BLaER1 treated with 17β-estradiol and CSF1 and Interleukin-3, amounts not matched to agents 10 nM and 100 nM (cell line): ENCODE results near the gene LONP2.

Source experiments
- H3K27ac ChIP-seq, 11 experiments: shearing (Covaris generic); formaldehyde crosslinking; 2 replicates each; pipeline ENCODE4 v1.8.1; 2022
- H3K27me3 ChIP-seq, 11 experiments: shearing (Covaris generic); formaldehyde crosslinking; 2 replicates each; pipeline ENCODE4 v1.8.1; 2022
- H3K36me3 ChIP-seq, 11 experiments: shearing (Covaris generic); formaldehyde crosslinking; 2 replicates each; pipeline ENCODE4 v1.8.1; 2022
- H3K4me1 ChIP-seq, 10 experiments: shearing (Covaris generic); formaldehyde crosslinking; 2 replicates each; pipeline ENCODE4 v1.8.1; 2022
- H3K4me2 ChIP-seq, 11 experiments: shearing (Covaris generic); formaldehyde crosslinking; 2 replicates each; pipeline ENCODE4 v1.8.1; 2022
- H3K4me3 ChIP-seq, 10 experiments: shearing (Covaris generic); formaldehyde crosslinking; 2 replicates each; pipeline ENCODE4 v1.8.1; 2022
- H3K9ac ChIP-seq, 11 experiments: shearing (Covaris generic); formaldehyde crosslinking; 2 replicates each; pipeline ENCODE4 v1.8.1; 2022
- H3K9me3 ChIP-seq, 11 experiments: shearing (Covaris generic); formaldehyde crosslinking; replicated peaks in 1 of 11; 2 replicates each; pipeline ENCODE4 v1.8.1; 2022
- H4K20me1 ChIP-seq, 11 experiments: shearing (Covaris generic); formaldehyde crosslinking; 2 replicates each; pipeline ENCODE4 v1.8.1; 2022
- Cebpa-rat ChIP-seq, 11 experiments: shearing (Covaris generic); IDR thresholded peaks; 2 replicates each; pipeline ENCODE4 v1.8.1; 2022

The LONP2 gene

GRCh38 chr16:48256579-48257177 lies 12.6 kb downstream of the LONP2 start:
- H3K4me2 ChIP-seq, result no peak overlapping the region
- H3K36me3 ChIP-seq, result peaks cover 78 to 100% (median 95%) of the 10 kb centered on the region in 11 experiments

GRCh38 chr16:48261569-48261968 lies 17.5 kb downstream of the LONP2 start:
- H3K4me2 ChIP-seq, result no peak overlapping the region
- peaks cover 0 to 4% (median 0%) of the 10 kb centered on the region in 11 experiments; a peak in 4 of 22 replicates for H4K20me1 ChIP-seq
- TF ChIP-seq Cebpa-rat (IDR thresholded peaks at IDR 0.05), result no peak

More at GRCh38 chr16:48256579-48257177, 12.6 kb downstream of the LONP2 start:
- TF ChIP-seq Cebpa-rat (IDR thresholded peaks at IDR 0.05), result no peak
- H3K27ac ChIP-seq, result no peak overlapping the region
- H4K20me1 ChIP-seq, result peaks cover 4 to 25% (median 12%) of the 10 kb centered on the region in 11 experiments; a peak in 14 of 22 replicates
- no peaks in the 10 kb centered on the region for H3K4me1 ChIP-seq
- H3K9ac ChIP-seq, result no peak overlapping the region
- no peaks in the 10 kb centered on the region for H3K27me3 ChIP-seq
- no peaks in the 10 kb centered on the region; a peak in 1 of 22 replicates for H3K9me3 ChIP-seq
- H3K4me3 ChIP-seq, result no peak overlapping the region

DNA sequence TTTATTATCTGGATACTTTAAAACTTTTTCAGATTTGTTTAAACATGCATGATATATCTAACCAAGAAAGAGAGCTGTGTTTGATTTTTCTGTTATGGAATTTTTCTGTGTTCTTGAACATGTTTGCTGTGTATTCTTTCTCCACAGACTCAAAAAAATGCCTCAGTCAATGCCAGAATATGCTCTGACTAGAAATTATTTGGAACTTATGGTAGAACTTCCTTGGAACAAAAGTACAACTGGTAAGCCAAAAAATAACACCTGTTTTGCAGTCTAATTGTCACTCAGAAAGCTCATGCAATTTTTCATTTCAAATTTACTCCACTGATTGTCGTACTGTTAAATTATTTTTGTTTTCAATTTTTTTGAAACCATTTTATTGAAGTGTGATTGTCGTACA lies 18.5 kb downstream of the LONP2 start:
- no peak for TF ChIP-seq Cebpa-rat (IDR thresholded peaks at IDR 0.05)
- Histone ChIP-seq H3K4me3 (no peak overlapping the region), H3K4me1 (peaks cover 0 to 5% (median 0%) of the 10 kb centered on the region in 10 experiments; a peak in 1 of 20 replicates), H3K4me2 (no peak overlapping the region), H3K9ac (no peak overlapping the region), H3K27ac (no peak overlapping the region), H4K20me1 (peaks cover 0 to 4% (median 0%) of the 10 kb centered on the region in 11 experiments; a peak in 4 of 22 replicates), H3K36me3 (peaks cover 90 to 100% (median 98%) of the 10 kb centered on the region in 11 experiments), H3K9me3 (peaks cover 20 to 25% (median 23%) of the 10 kb centered on the region in 11 experiments), H3K27me3 (no peaks in the 10 kb centered on the region)

More at GRCh38 chr16:48261569-48261968, 17.5 kb downstream of the LONP2 start:
- H3K27ac ChIP-seq, result no peak overlapping the region
- H3K4me1 ChIP-seq, result peaks cover 0 to 5% (median 0%) of the 10 kb centered on the region in 10 experiments; a peak in 1 of 20 replicates
- no peak overlapping the region for H3K4me3 ChIP-seq
- H3K27me3 ChIP-seq, result no peaks in the 10 kb centered on the region
- H3K36me3 ChIP-seq, result peaks cover 87 to 100% (median 96%) of the 10 kb centered on the region in 11 experiments
- H3K9ac ChIP-seq, result no peak overlapping the region
- H3K9me3 ChIP-seq, result peaks cover 20 to 25% (median 23%) of the 10 kb centered on the region in 11 experiments

DNA sequence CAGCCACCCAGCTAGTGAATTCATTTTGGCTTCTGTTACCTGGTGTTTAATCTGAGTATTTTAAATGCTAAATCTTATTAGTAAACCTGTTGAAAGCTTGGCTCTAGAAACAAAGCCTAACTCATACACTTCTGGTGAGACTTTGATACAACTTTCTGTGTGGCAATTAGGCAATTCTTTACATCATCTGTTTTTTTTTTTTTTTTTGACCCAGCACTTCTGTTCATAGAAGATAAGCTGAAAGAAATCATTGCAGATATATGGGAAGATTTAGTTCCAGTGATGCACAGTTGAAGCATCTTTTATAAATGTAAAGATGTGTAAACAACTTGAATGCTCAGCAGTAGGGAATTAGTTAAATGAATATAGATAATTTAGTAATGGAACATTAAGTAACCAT lies 24.9 kb downstream of the LONP2 start:
- TF ChIP-seq Cebpa-rat (IDR thresholded peaks at IDR 0.05), result no peak
- H3K4me2 ChIP-seq, result no peak overlapping the region
- peaks cover 0 to 5% (median 0%) of the 10 kb centered on the region in 10 experiments; a peak in 1 of 20 replicates for H3K4me1 ChIP-seq
- H3K9me3 ChIP-seq, result peaks cover 2 to 7% (median 4%) of the 10 kb centered on the region in 11 experiments; a peak in 21 of 22 replicates
- H3K27me3 ChIP-seq, result no peaks in the 10 kb centered on the region
- no peak overlapping the region for H3K4me3 ChIP-seq
- H4K20me1 ChIP-seq, result peaks cover 0 to 17% (median 0%) of the 10 kb centered on the region in 11 experiments; a peak in 3 of 22 replicates
- peaks cover 70 to 94% (median 83%) of the 10 kb centered on the region in 11 experiments for H3K36me3 ChIP-seq
- H3K9ac ChIP-seq, result no peak overlapping the region
- no peak overlapping the region for H3K27ac ChIP-seq

- Histone ChIP-seq H4K20me1 (peaks cover 0 to 17% (median 0%) of the 10 kb centered on the region in 11 experiments; a peak in 3 of 22 replicates), H3K36me3 (peaks cover 64 to 92% (median 75%) of the 10 kb centered on the region in 11 experiments), H3K9ac (no peak overlapping the region), H3K27me3 (no peaks in the 10 kb centered on the region), H3K4me2 (no peak overlapping the region), H3K9me3 (no peaks in the 10 kb centered on the region), H3K27ac (no peak overlapping the region), H3K4me3 (no peak overlapping the region), H3K4me1 (no peaks in the 10 kb centered on the region)
- no peak for TF ChIP-seq Cebpa-rat (IDR thresholded peaks at IDR 0.05)
These were observed 27.6 kb downstream of the LONP2 start for GRCh38 chr16:48271728-48272127.

DNA sequence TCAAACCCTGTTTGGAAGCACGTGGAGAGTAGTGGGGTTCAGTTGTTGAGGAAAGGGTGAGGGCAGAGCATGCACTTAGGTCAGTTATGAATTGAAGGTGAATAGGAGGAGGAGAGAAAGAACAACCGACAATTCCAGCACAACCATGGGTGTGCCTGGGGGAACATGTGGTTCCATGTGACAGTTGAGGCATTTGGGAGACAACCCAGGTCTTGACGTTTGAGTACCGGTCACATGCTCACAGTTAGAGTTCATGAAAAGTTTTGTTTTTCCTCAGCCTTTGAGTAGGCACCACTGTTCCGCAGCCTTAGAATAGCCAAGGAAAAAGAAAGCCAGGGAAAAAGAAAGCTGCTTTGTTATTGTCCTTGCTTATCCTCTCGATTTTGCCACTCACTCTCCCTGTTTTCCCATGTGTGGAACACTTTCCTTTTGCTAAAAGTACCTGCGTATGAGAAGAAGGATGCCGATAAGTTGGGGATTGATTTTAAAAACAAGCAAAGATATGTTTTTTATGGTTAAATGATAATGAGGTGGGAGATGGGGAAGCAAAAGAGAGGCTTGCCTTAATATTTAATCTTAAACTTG lies 28.8 kb downstream of the LONP2 start:
- Histone ChIP-seq H3K36me3 (peaks cover 66 to 93% (median 83%) of the 10 kb centered on the region in 11 experiments), H3K9me3 (no peaks in the 10 kb centered on the region), H3K4me1 (no peaks in the 10 kb centered on the region), H3K27me3 (no peaks in the 10 kb centered on the region), H3K4me3 (no peak overlapping the region), H4K20me1 (peaks cover 0 to 17% (median 0%) of the 10 kb centered on the region in 11 experiments; a peak in 3 of 22 replicates), H3K4me2 (no peak overlapping the region), H3K27ac (no peak overlapping the region), H3K9ac (no peak overlapping the region)
- no peak for TF ChIP-seq Cebpa-rat (IDR thresholded peaks at IDR 0.05)

DNA sequence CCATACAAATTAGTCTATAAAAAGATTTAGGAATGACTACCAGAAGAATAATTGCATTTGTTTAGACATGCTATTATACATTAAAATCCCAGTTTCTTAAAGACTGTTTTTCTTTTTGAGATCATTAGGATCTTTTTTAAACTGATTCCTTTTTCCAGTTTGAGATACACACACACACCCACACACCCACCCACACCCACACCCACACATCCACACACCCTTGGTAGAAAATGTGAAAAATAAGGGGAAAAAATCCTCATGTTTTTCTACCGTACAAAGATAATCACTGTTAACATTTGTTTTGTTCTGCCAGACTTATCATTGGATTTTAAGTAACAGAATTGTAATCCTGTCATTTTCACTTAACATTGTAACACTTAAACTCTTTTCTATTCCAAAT lies 30.4 kb downstream of the LONP2 start:
- Histone ChIP-seq H3K4me2 (no peak overlapping the region), H3K27ac (no peak overlapping the region), H3K4me3 (no peak overlapping the region), H3K9ac (no peak overlapping the region), H3K4me1 (peaks cover 0 to 5% (median 4%) of the 10 kb centered on the region in 10 experiments; a peak in 9 of 20 replicates), H3K9me3 (no peaks in the 10 kb centered on the region), H4K20me1 (peaks cover 0 to 12% (median 0%) of the 10 kb centered on the region in 11 experiments; a peak in 2 of 22 replicates), H3K36me3 (peaks cover 59 to 92% (median 86%) of the 10 kb centered on the region in 11 experiments), H3K27me3 (no peaks in the 10 kb centered on the region)
- no peak for TF ChIP-seq Cebpa-rat (IDR thresholded peaks at IDR 0.05)

DNA sequence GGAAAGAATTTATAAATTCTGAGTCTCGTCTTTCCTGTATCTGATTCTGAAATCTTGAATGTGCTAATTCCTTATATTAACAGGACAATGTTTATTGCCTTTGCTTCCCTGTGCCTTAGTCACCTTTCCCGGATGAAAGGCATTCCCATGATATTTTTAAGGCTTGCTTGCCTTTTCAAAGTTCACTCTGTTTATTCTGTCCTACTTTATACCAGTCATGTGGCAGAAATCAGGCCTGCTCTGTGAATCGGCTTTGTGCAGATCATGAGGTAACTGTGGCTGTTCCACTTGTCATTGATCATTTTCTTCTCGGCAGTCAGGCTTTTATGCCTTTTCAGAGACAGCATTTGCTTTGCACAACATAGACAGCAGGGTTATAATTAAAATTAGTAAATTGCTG lies 32.0 kb downstream of the LONP2 start:
- H3K36me3 ChIP-seq, result peaks cover 49 to 90% (median 82%) of the 10 kb centered on the region in 11 experiments; a peak in 21 of 22 replicates
- TF ChIP-seq Cebpa-rat (IDR thresholded peaks at IDR 0.05), result no peak
- no peaks in the 10 kb centered on the region for H3K9me3 ChIP-seq
- peaks cover 0 to 11% (median 7%) of the 10 kb centered on the region in 10 experiments; a peak in 9 of 20 replicates for H3K4me1 ChIP-seq
- H3K9ac ChIP-seq, result no peak overlapping the region
- H3K27ac ChIP-seq, result no peak overlapping the region
- no peak overlapping the region for H3K4me2 ChIP-seq
- H3K4me3 ChIP-seq, result no peak overlapping the region
- H3K27me3 ChIP-seq, result no peaks in the 10 kb centered on the region
- peaks cover 0 to 12% (median 0%) of the 10 kb centered on the region in 11 experiments; a peak in 2 of 22 replicates for H4K20me1 ChIP-seq

DNA sequence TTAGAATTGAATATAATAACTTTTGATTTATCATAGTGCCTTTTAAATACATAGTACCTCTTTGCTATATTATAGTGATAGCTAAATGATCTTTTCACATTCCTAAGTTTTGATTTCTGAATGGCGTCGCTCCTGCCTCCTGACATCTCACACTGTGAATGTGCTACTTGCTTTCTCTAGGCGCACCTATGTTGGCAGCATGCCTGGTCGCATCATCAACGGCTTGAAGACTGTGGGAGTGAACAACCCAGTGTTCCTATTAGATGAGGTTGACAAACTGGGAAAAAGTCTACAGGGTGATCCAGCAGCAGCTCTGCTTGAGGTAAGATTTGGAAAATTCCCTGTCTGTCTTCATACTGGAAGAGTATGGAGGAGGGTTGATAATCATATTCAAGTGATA lies 33.1 kb downstream of the LONP2 start:
- TF ChIP-seq Cebpa-rat (IDR thresholded peaks at IDR 0.05), result no peak
- Histone ChIP-seq H4K20me1 (peaks cover 0 to 5% (median 0%) of the 10 kb centered on the region in 11 experiments; a peak in 1 of 22 replicates), H3K36me3 (peaks cover 40 to 83% (median 78%) of the 10 kb centered on the region in 11 experiments; a peak in 21 of 22 replicates)

More for the DNA sequence above, 33.1 kb downstream of the LONP2 start:
- Histone ChIP-seq H3K27me3 (no peaks in the 10 kb centered on the region), H3K4me1 (peaks cover 0 to 11% (median 7%) of the 10 kb centered on the region in 10 experiments; a peak in 9 of 20 replicates), H3K4me3 (no peak overlapping the region), H3K9ac (no peak overlapping the region), H3K9me3 (no peaks in the 10 kb centered on the region), H3K27ac (no peak overlapping the region), H3K4me2 (no peak overlapping the region)
